GM12878 (cell line): ENCODE measurements around the gene WDR91. TPM values are rescaled to one million over a fixed set of nuclear protein-coding genes. Genes with fewer than 3 reads are reported as not detected.
A peak's percentile ranks its signal among the peaks of the same experiment; 100 is the strongest.

Experiments used
- BHLHE40 ChIP-seq, 2 experiments: fragments of 450-650 bp in 1 of 2; IDR thresholded peaks; 2 replicates each; pipeline ENCODE4 v1.6.1; 2011 to 2017; ENCODE audit warnings: low read depth in 2 of 2, borderline replicate concordance in 1 of 2, improper control_type of control experiment in 1 of 2, low read length in 1 of 2, mild to moderate bottlenecking in 1 of 2
- CBX3 ChIP-seq: fragments of 200-600 bp; sonication (generic); IDR thresholded peaks from 2 replicates; pipeline ENCODE4 v1.6.1; 2016; ENCODE audit warnings: low read depth, borderline replicate concordance
- CBX5 ChIP-seq: sonication (generic); IDR thresholded peaks from 2 replicates; pipeline ENCODE4 v1.6.1; 2016; ENCODE audit warnings: low read depth, moderate library complexity, mild to moderate bottlenecking, inconsistent platforms
- CEBPB ChIP-seq, 2 experiments: fragments of 150-350 bp in 1 of 2; IDR thresholded peaks; 2 replicates each; pipeline ENCODE4 v1.6.1; 2012 to 2014; ENCODE audit warnings: low read depth in 2 of 2, low read length in 2 of 2, borderline replicate concordance in 1 of 2, inconsistent platforms in 1 of 2
- CHD1 ChIP-seq: IDR thresholded peaks from 2 replicates; pipeline ENCODE4 v1.6.1; 2012; ENCODE audit warnings: low read depth, low read length, improper control_type of control experiment
- EP300 ChIP-seq, 2 experiments: fragments of 150-350 bp in 1 of 2; IDR thresholded peaks; 2 replicates each; pipeline ENCODE4 v1.6.1; 2011 to 2012; ENCODE audit warnings: low read depth in 2 of 2, low read length in 2 of 2, borderline replicate concordance in 1 of 2, improper control_type of control experiment in 1 of 2, inconsistent platforms in 1 of 2; ENCODE audit not compliant: control insufficient read depth in 1 of 2
- IRF4 ChIP-seq: IDR thresholded peaks from 2 replicates; pipeline ENCODE4 v1.6.1; 2011; ENCODE audit warnings: low read depth, low read length
- KLF5 ChIP-seq: fragments of 450-650 bp; IDR thresholded peaks from 2 replicates; pipeline ENCODE4 v1.6.1; 2014; ENCODE audit warnings: mild to moderate bottlenecking; ENCODE audit not compliant: partially characterized antibody
- MEF2B ChIP-seq: fragments of 450-650 bp; IDR thresholded peaks from 2 replicates; pipeline ENCODE4 v1.6.1; 2018; ENCODE audit warnings: mild to moderate bottlenecking, moderate library complexity; ENCODE audit not compliant: partially characterized antibody, poor library complexity, severe bottlenecking
- MXI1 ChIP-seq: fragments of 150-350 bp; IDR thresholded peaks from 2 replicates; pipeline ENCODE4 v1.6.1; 2011; ENCODE audit warnings: low read depth, mild to moderate bottlenecking, inconsistent platforms, low read length, improper control_type of control experiment
- NFYB ChIP-seq: IDR thresholded peaks from 2 replicates; pipeline ENCODE4 v1.6.1; 2011; ENCODE audit warnings: low read depth, mild to moderate bottlenecking, low read length, improper control_type of control experiment, moderate library complexity; ENCODE audit not compliant: insufficient read depth
- SIX5 ChIP-seq: IDR thresholded peaks from 2 replicates; pipeline ENCODE4 v1.6.1; 2011; ENCODE audit warnings: mild to moderate bottlenecking, low read depth, low read length, moderate library complexity; ENCODE audit not compliant: severe bottlenecking
- TBL1XR1 ChIP-seq: IDR thresholded peaks from 2 replicates; pipeline ENCODE4 v1.6.1; 2012; ENCODE audit warnings: low read depth, low read length, improper control_type of control experiment
- TCF12 ChIP-seq: IDR thresholded peaks from 2 replicates; pipeline ENCODE4 v1.6.1; 2011; ENCODE audit warnings: low read depth, mild to moderate bottlenecking, low read length
- TCF7 ChIP-seq: IDR thresholded peaks from 2 replicates; pipeline ENCODE4 v1.6.1; 2014; ENCODE audit warnings: antibody characterized with exemption, borderline replicate concordance
- WRNIP1 ChIP-seq: IDR thresholded peaks from 2 replicates; pipeline ENCODE4 v1.6.1; 2011; ENCODE audit warnings: low read depth, low read length, improper control_type of control experiment, borderline replicate concordance
- ZNF622 ChIP-seq: fragments of 450-650 bp; IDR thresholded peaks from 2 replicates; pipeline ENCODE4 v1.6.1; 2017; ENCODE audit warnings: mild to moderate bottlenecking, inconsistent platforms
- polyA plus RNA-seq, 11 experiments: library from polyadenylated mRNA; depleted of rRNA in 4 of 11; unstranded in 6 of 11; stranded (reverse) in 5 of 11; fragments of >200 nt; fragmentation: Nextera tagmentation in 4 of 11; fragmentation: Illumina TruSeq in 1 of 11; extraction: Ambion mirVana in 4 of 11; extraction: Trizol in 1 of 11; gene quantifications; 1 replicate in 1 of 11; 2 replicates in 10 of 11; pipeline versions ENCODE4 v1.2.1 to v1.2.3, GENCODE V29; 2011 to 2016; ENCODE audit warnings: inconsistent platforms in 2 of 11, missing spikeins in 2 of 11, low read depth in 1 of 11
- total RNA-seq, 4 experiments: library from RNA; depleted of rRNA in 3 of 4; stranded (reverse); fragments of >200 nt in 3 of 4; fragmentation: Illumina TruSeq in 1 of 4; extraction: Trizol in 1 of 4; gene quantifications; 2 replicates each; pipeline versions ENCODE4 v1.2.1 to v1.2.3, GENCODE V29; 2013 to 2021
- TF ChIP-seq, protein P1 (sequence below): fragments of 450-650 bp; conservative IDR thresholded peaks from 2 replicates; pipeline ENCODE4 v1.6.1; 2017; ENCODE audit warnings: mild to moderate bottlenecking, moderate library complexity
- TF ChIP-seq, protein P2 (sequence below): fragments of 450-650 bp; formaldehyde crosslinking; IDR thresholded peaks from 2 replicates; pipeline ENCODE4 v1.4.0; 2022; ENCODE audit warnings: mild to moderate bottlenecking, moderate library complexity
- TF ChIP-seq, protein P3 (sequence below): fragments of 450-650 bp; IDR thresholded peaks from 2 replicates; pipeline ENCODE4 v1.6.1; 2017; ENCODE audit warnings: antibody characterized with exemption, mild to moderate bottlenecking, moderate library complexity

WDR91 gene
- total and polyA plus RNA-seq, 10 of the 15 experiments (the other 5 are each of a cell fraction or from before 2014, with no cell fraction given): 7.6 to 83.3 (median 16.5) TPM

DNA sequence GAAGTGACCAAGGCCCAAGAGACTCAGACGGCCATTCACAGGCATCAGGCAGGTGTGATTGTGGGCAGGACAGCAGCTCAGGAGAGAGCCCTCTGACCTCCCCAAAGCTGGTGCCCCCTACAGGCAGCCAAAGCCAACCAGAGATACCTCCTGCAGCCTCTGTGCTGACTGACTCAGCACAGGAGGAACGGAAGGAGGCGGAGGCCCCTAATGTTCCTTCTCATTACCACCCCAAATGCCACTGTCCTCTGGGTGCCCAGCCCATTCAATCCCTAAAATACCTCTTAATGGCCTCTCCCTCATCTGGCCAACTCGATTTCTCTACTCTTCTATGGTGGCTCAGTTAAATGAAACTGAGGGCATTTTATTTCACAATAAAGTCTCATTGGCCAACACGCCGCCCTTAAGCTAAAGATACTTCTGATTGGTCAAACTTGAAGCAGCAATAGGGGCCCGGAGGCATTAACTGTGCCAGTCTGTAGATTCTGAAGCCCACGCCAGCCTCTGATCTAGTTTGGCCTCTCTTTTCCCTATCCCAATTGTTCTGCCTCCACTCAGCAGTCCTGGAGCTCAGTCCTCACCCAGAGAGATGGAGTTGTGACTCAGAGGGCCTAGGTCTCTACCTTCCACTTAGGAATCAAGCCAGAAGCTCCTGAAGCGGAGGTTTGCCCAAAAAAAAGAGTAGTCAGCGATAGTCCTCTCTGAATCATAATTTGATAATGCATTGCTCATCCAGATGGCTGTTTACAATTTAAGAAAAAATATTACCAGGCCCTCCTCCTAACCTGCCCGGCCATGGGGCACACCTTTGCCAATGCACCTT is 42.0 kb downstream of the WDR91 start (continued):
- TF ChIP-seq ZNF622: no peak
- 0 out of 2 replicates have a peak, but pooled peaks have one; percentile 26 for TF ChIP-seq WRNIP1
- TF ChIP-seq, protein P1, sequence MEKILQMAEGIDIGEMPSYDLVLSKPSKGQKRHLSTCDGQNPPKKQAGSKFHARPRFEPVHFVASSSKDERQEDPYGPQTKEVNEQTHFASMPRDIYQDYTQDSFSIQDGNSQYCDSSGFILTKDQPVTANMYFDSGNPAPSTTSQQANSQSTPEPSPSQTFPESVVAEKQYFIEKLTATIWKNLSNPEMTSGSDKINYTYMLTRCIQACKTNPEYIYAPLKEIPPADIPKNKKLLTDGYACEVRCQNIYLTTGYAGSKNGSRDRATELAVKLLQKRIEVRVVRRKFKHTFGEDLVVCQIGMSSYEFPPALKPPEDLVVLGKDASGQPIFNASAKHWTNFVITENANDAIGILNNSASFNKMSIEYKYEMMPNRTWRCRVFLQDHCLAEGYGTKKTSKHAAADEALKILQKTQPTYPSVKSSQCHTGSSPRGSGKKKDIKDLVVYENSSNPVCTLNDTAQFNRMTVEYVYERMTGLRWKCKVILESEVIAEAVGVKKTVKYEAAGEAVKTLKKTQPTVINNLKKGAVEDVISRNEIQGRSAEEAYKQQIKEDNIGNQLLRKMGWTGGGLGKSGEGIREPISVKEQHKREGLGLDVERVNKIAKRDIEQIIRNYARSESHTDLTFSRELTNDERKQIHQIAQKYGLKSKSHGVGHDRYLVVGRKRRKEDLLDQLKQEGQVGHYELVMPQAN: peak; percentile 31; the same call in 1 of the 2 replicates
- TF ChIP-seq, protein P2, sequence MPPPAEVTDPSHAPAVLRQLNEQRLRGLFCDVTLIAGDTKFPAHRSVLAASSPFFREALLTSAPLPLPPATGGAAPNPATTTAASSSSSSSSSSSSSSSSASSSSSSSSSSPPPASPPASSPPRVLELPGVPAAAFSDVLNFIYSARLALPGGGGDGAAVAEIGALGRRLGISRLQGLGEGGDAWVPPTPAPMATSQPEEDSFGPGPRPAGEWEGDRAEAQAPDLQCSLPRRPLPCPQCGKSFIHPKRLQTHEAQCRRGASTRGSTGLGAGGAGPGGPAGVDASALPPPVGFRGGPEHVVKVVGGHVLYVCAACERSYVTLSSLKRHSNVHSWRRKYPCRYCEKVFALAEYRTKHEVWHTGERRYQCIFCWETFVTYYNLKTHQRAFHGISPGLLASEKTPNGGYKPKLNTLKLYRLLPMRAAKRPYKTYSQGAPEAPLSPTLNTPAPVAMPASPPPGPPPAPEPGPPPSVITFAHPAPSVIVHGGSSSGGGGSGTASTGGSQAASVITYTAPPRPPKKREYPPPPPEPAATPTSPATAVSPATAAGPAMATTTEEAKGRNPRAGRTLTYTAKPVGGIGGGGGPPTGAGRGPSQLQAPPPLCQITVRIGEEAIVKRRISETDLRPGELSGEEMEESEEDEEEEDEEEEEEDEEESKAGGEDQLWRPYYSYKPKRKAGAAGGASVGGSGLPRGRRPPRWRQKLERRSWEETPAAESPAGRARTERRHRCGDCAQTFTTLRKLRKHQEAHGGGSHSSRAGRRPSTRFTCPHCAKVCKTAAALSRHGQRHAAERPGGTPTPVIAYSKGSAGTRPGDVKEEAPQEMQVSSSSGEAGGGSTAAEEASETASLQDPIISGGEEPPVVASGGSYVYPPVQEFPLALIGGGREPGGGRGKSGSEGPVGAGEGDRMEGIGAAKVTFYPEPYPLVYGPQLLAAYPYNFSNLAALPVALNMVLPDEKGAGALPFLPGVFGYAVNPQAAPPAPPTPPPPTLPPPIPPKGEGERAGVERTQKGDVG (CRISPR knock-in tag): 0 out of 2 replicates have a peak, but pooled peaks have one; percentile 28
- TF ChIP-seq SIX5: no peak
- TF ChIP-seq, protein P3, sequence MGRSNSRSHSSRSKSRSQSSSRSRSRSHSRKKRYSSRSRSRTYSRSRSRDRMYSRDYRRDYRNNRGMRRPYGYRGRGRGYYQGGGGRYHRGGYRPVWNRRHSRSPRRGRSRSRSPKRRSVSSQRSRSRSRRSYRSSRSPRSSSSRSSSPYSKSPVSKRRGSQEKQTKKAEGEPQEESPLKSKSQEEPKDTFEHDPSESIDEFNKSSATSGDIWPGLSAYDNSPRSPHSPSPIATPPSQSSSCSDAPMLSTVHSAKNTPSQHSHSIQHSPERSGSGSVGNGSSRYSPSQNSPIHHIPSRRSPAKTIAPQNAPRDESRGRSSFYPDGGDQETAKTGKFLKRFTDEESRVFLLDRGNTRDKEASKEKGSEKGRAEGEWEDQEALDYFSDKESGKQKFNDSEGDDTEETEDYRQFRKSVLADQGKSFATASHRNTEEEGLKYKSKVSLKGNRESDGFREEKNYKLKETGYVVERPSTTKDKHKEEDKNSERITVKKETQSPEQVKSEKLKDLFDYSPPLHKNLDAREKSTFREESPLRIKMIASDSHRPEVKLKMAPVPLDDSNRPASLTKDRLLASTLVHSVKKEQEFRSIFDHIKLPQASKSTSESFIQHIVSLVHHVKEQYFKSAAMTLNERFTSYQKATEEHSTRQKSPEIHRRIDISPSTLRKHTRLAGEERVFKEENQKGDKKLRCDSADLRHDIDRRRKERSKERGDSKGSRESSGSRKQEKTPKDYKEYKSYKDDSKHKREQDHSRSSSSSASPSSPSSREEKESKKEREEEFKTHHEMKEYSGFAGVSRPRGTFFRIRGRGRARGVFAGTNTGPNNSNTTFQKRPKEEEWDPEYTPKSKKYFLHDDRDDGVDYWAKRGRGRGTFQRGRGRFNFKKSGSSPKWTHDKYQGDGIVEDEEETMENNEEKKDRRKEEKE: no peak
- TF ChIP-seq BHLHE40 (IDR thresholded peaks at IDR 0.05; ENCODE audit: borderline replicate concordance in 1 of 2, low read depth in 2 of 2, low read length in 1 of 2): peak in 1 of 2 experiments; percentile 11; a peak in 1 of 4 replicates
- TF ChIP-seq KLF5: no peak
- 0 out of 4 replicates have a peak, but pooled peaks of 1 of the 2 experiments have one; percentile 10 for TF ChIP-seq EP300 (IDR thresholded peaks at IDR 0.05; ENCODE audit: borderline replicate concordance in 1 of 2, control insufficient read depth in 1 of 2, low read depth in 2 of 2, low read length in 2 of 2)
- TF ChIP-seq TCF12: 0 out of 2 replicates have a peak, but pooled peaks have one; percentile 31
- no peak for TF ChIP-seq CEBPB (IDR thresholded peaks at IDR 0.05; ENCODE audit: borderline replicate concordance in 1 of 2, low read depth in 2 of 2, low read length in 2 of 2)
- TF ChIP-seq NFYB: peak; percentile 80
- TF ChIP-seq CHD1: 0 out of 2 replicates have a peak, but pooled peaks have one; percentile 6
- 0 out of 2 replicates have a peak, but pooled peaks have one; percentile 21 for TF ChIP-seq IRF4
- TF ChIP-seq TBL1XR1: no peak
- TF ChIP-seq MEF2B: peak; percentile 15
- no peak for TF ChIP-seq CBX5
- TF ChIP-seq CBX3: no peak
- peak; percentile 59; the same call in 1 of the 2 replicates for TF ChIP-seq MXI1
- TF ChIP-seq TCF7: no peak
